Ishikawa (cell line): ENCODE data around the gene SLCO3A1.

ENCODE experiments used
- CEBPB ChIP-seq: IDR thresholded peaks from 2 replicates; pipeline ENCODE4 v1.6.1; 2012
- CREB1 ChIP-seq: IDR thresholded peaks from 2 replicates; pipeline ENCODE4 v1.6.1; 2012; ENCODE audit warnings: low read depth
- EGR1 ChIP-seq: IDR thresholded peaks from 2 replicates; pipeline ENCODE4 v1.6.1; 2012
- EP300 ChIP-seq: IDR thresholded peaks from 2 replicates; pipeline ENCODE4 v1.6.1; 2012; ENCODE audit warnings: borderline replicate concordance
- FOXM1 ChIP-seq: IDR thresholded peaks from 2 replicates; pipeline ENCODE4 v1.6.1; 2012; ENCODE audit warnings: low read depth, borderline replicate concordance
- MAX ChIP-seq: IDR thresholded peaks from 2 replicates; pipeline ENCODE4 v1.6.1; 2012
- NFIC ChIP-seq: IDR thresholded peaks from 2 replicates; pipeline ENCODE4 v1.6.1; 2012
- RAD21 ChIP-seq: IDR thresholded peaks from 2 replicates; pipeline ENCODE4 v1.6.1; 2012; ENCODE audit warnings: low read depth
- REST ChIP-seq: IDR thresholded peaks from 2 replicates; pipeline ENCODE4 v1.6.1; 2012; ENCODE audit warnings: low read depth, mild to moderate bottlenecking
- TAF1 ChIP-seq: IDR thresholded peaks from 2 replicates; pipeline ENCODE4 v1.6.1; 2012; ENCODE audit warnings: low read depth, mild to moderate bottlenecking
- TCF12 ChIP-seq: IDR thresholded peaks from 2 replicates; pipeline ENCODE4 v1.6.1; 2012; ENCODE audit warnings: low read depth
- TEAD4 ChIP-seq: IDR thresholded peaks from 2 replicates; pipeline ENCODE4 v1.6.1; 2012
- USF1 ChIP-seq: IDR thresholded peaks from 2 replicates; pipeline ENCODE4 v1.6.1; 2012
- YY1 ChIP-seq: IDR thresholded peaks from 2 replicates; pipeline ENCODE4 v1.6.1; 2012; ENCODE audit warnings: low read depth
- ZBTB7A ChIP-seq: IDR thresholded peaks from 2 replicates; pipeline ENCODE4 v1.6.1; 2012; ENCODE audit warnings: low read depth

SLCO3A1 gene

GRCh38 chr15:91912336-91912735, 58.8 kb downstream of the SLCO3A1 start:
- no peak for TF ChIP-seq MAX

DNA sequence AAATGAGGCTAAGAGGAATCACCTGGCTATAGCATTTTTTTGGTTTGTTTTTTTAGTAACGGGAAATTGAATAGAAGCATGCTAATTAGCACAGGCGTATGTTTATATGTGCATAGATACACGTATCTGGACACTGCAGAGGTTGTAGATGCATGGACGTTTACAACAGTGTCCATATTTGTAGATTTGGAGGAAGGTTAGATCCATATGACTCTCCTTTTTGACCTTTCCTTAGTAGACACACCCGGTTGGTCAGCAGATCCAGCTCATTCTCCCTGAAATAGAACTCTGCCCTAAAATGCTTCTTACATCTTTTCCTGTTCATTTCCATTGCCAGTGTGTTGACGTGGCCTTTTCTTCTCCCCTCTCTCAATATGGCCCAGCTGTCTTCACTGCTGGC, 60.1 kb downstream of the SLCO3A1 start:
- TF ChIP-seq NFIC, result no peak
- TF ChIP-seq REST, result no peak
- TF ChIP-seq CREB1, result no peak
- no peak for TF ChIP-seq EP300
- no peak for TF ChIP-seq EGR1

- TF ChIP-seq FOXM1 (no peak), CREB1 (no peak), EGR1 (no peak), TCF12 (no peak), MAX (no peak), RAD21 (no peak), ZBTB7A (no peak), YY1 (no peak), NFIC (no peak), REST (no peak), EP300 (no peak), TEAD4 (no peak)
Measured at GRCh38 chr15:91915576-91915975, 62.1 kb downstream of the SLCO3A1 start.

GRCh38 chr15:91916051-91916450, 62.5 kb downstream of the SLCO3A1 start:
- TF ChIP-seq CEBPB (no peak), REST (no peak), MAX (no peak), TAF1 (no peak), RAD21 (no peak), TCF12 (no peak), YY1 (no peak), USF1 (no peak), FOXM1 (no peak), NFIC (no peak), ZBTB7A (no peak), TEAD4 (no peak), CREB1 (no peak), EP300 (no peak), EGR1 (no peak)

- no peak for TF ChIP-seq FOXM1
- TF ChIP-seq RAD21, result no peak
- TF ChIP-seq CEBPB, result no peak
- TF ChIP-seq EGR1, result no peak
- TF ChIP-seq TAF1, result no peak
- TF ChIP-seq TEAD4, result no peak
- no peak for TF ChIP-seq YY1
- TF ChIP-seq CREB1, result no peak
- TF ChIP-seq EP300, result no peak
- TF ChIP-seq MAX, result no peak
- TF ChIP-seq NFIC, result no peak
- no peak for TF ChIP-seq TCF12
- no peak for TF ChIP-seq ZBTB7A
- TF ChIP-seq REST, result no peak
- TF ChIP-seq USF1, result no peak
Measured at GRCh38 chr15:91917686-91918360, 64.3 kb downstream of the SLCO3A1 start.
